ENCODE measurements around the gene GPA33.

DNA sequence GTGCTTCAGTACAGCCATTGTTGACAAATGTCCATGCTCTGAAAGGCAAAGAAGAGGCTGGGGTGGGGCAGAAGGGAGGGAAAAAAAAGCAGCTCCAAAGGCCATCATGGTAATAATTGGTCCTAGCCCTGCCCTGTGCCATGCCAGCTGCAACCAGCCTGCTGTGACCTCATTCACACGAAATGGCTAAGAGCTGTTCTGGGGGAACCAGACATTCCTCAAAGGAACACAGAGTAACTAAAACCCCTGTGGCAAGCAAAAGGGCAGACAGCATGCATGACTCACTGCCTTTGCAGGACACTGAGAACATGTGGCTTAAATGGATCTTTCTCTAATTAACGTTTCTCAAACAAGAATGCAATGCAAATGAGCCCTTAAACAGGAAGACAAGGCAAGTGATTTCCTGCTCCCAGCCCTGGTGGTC, 46.0 kb upstream of the GPA33 start:
- TF ChIP-seq, protein P1, sequence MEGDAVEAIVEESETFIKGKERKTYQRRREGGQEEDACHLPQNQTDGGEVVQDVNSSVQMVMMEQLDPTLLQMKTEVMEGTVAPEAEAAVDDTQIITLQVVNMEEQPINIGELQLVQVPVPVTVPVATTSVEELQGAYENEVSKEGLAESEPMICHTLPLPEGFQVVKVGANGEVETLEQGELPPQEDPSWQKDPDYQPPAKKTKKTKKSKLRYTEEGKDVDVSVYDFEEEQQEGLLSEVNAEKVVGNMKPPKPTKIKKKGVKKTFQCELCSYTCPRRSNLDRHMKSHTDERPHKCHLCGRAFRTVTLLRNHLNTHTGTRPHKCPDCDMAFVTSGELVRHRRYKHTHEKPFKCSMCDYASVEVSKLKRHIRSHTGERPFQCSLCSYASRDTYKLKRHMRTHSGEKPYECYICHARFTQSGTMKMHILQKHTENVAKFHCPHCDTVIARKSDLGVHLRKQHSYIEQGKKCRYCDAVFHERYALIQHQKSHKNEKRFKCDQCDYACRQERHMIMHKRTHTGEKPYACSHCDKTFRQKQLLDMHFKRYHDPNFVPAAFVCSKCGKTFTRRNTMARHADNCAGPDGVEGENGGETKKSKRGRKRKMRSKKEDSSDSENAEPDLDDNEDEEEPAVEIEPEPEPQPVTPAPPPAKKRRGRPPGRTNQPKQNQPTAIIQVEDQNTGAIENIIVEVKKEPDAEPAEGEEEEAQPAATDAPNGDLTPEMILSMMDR (IDR thresholded peaks at IDR 0.05; ENCODE audit: low read length) = no peak
- TF ChIP-seq EZH2 (IDR thresholded peaks at IDR 0.05; ENCODE audit: borderline replicate concordance, low read length) = no peak
